DND-41 (cell line): Measurements from ENCODE around the gene ARSI.

Experiments
- ATAC-seq: fragments of 200-7000 bp; cut with Tn5 transposase; 3 replicates; pipeline ENCODE4 v1.9.1; 2021; ENCODE audit warnings: low read depth; ENCODE audit not compliant: insufficient read depth
- DNase-seq: peaks from one replicate; pipeline ENCODE4 v3.0.0-alpha.2; 2020
- H2AFZ ChIP-seq: 2 replicates; pipeline ENCODE4 v1.6.0; 2012; ENCODE audit warnings: low read depth, low read length
- H3K27ac ChIP-seq: 2 replicates; pipeline ENCODE4 v1.5.1; 2012; ENCODE audit warnings: low read length, inconsistent platforms
- H3K27me3 ChIP-seq: fragments of 200-600 bp; sonication (generic); 2 replicates; pipeline ENCODE4 v1.6.0; 2012; ENCODE audit warnings: low read length, mild to moderate bottlenecking, inconsistent platforms; ENCODE audit not compliant: insufficient read depth, poor library complexity
- H3K36me3 ChIP-seq: 2 replicates; pipeline ENCODE4 v1.5.1; 2012; ENCODE audit warnings: low read length, inconsistent platforms; ENCODE audit not compliant: insufficient read depth
- H3K4me1 ChIP-seq: 2 replicates; pipeline ENCODE4 v1.5.1; 2012; ENCODE audit warnings: mild to moderate bottlenecking, low read length; ENCODE audit not compliant: insufficient read depth
- H3K4me2 ChIP-seq: 2 replicates; pipeline ENCODE4 v1.6.0; 2012; ENCODE audit warnings: mild to moderate bottlenecking, moderate library complexity, low read length, inconsistent platforms; ENCODE audit not compliant: insufficient read depth
- H3K4me3 ChIP-seq, 2 experiments: fragments of 200-600 bp in 1 of 2; shearing (Covaris generic) in 1 of 2; 2 replicates each; pipeline ENCODE4 v1.5.1; 2012 to 2016; ENCODE audit warnings: inconsistent platforms in 2 of 2, low read length in 2 of 2, mild to moderate bottlenecking in 2 of 2, low read depth in 1 of 2, moderate library complexity in 1 of 2
- H3K79me2 ChIP-seq: 2 replicates; pipeline ENCODE4 v1.6.0; 2012; ENCODE audit warnings: low read length, inconsistent platforms; ENCODE audit not compliant: insufficient read depth
- H3K9ac ChIP-seq: 2 replicates; pipeline ENCODE4 v1.6.0; 2012; ENCODE audit warnings: low read depth, mild to moderate bottlenecking, inconsistent platforms, low read length, moderate library complexity
- H3K9me3 ChIP-seq: 2 replicates; pipeline ENCODE4 v1.5.1; 2012; ENCODE audit warnings: low read length, moderate library complexity, mild to moderate bottlenecking, inconsistent platforms; ENCODE audit not compliant: insufficient read depth, severe bottlenecking
- H4K20me1 ChIP-seq: 2 replicates; pipeline ENCODE4 v1.6.0; 2012; ENCODE audit warnings: low read length; ENCODE audit not compliant: insufficient read depth
- CTCF ChIP-seq: IDR thresholded peaks from 2 replicates; pipeline ENCODE4 v1.5.1; 2012; ENCODE audit warnings: borderline replicate concordance, low read length, moderate library complexity, mild to moderate bottlenecking; ENCODE audit not compliant: poor library complexity, severe bottlenecking; ENCODE audit errors: extremely low read depth
- EZH2 ChIP-seq: IDR thresholded peaks from 3 replicates; pipeline ENCODE4 v1.6.1; 2012; ENCODE audit warnings: borderline replicate concordance, low read depth, mild to moderate bottlenecking, moderate library complexity, low read length, inconsistent platforms; ENCODE audit not compliant: severe bottlenecking

Gene ARSI

DNA sequence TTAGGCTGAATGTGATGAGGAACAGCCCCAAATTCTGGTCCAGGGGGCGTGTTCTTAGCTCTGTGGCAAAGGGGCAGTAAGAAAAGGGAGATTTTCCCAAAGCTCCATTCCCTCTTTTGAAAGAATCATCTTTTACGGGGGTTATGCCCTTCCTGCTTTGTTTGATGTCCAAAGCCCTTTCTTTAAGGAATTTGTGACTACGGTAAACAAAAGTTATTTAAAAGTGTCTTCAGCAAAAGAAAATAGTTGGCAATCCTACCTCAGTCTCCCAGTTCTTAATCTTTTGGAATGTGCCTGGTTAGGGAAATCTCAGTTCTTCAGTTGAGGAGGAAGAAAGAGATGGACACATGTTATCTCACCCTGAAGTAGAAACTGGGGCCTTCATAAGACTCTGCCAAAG is 24.4 kb upstream of the ARSI start:
- no peak for TF ChIP-seq CTCF
- no peak for TF ChIP-seq EZH2
- Histone ChIP-seq H3K9me3 (no peaks in the 10 kb centered on the region), H3K36me3 (no peaks in the 10 kb centered on the region), H3K27ac (no peak overlapping the region), H3K4me3 (no peak overlapping the region), H2AFZ (no peak overlapping the region), H4K20me1 (no peaks in the 10 kb centered on the region), H3K79me2 (no peaks in the 10 kb centered on the region), H3K27me3 (peaks cover 13% of the 10 kb centered on the region), H3K4me2 (no peak overlapping the region), H3K4me1 (no peaks in the 10 kb centered on the region), H3K9ac (no peak overlapping the region)
- no peak for ATAC-seq
- DNase-seq = no peak

GRCh38 chr5:150326707-150327106 is 24.0 kb upstream of the ARSI start:
- no peak for DNase-seq
- H3K79me2 ChIP-seq = no peaks in the 10 kb centered on the region
- H3K4me3 ChIP-seq = no peak overlapping the region
- no peaks in the 10 kb centered on the region for H3K9me3 ChIP-seq
- no peaks in the 10 kb centered on the region for H3K36me3 ChIP-seq
- H4K20me1 ChIP-seq = no peaks in the 10 kb centered on the region
- H3K27ac ChIP-seq = no peak overlapping the region
- H3K4me2 ChIP-seq = no peak overlapping the region
- H3K9ac ChIP-seq = no peak overlapping the region
- TF ChIP-seq EZH2 (no peak), CTCF (no peak)
- ATAC-seq = no peak
- H3K27me3 ChIP-seq = peaks cover 13% of the 10 kb centered on the region
- no peak overlapping the region for H2AFZ ChIP-seq
- no peaks in the 10 kb centered on the region for H3K4me1 ChIP-seq

GRCh38 chr5:150325426-150325825 is 22.7 kb upstream of the ARSI start:
- Histone ChIP-seq H2AFZ (no peak overlapping the region), H3K27me3 (peaks cover 13% of the 10 kb centered on the region), H3K27ac (no peak overlapping the region), H3K9ac (no peak overlapping the region), H3K4me3 (no peak overlapping the region), H3K36me3 (no peaks in the 10 kb centered on the region), H3K4me1 (no peaks in the 10 kb centered on the region), H3K9me3 (no peaks in the 10 kb centered on the region), H3K79me2 (no peaks in the 10 kb centered on the region), H3K4me2 (no peak overlapping the region), H4K20me1 (no peaks in the 10 kb centered on the region)
- TF ChIP-seq CTCF (no peak), EZH2 (no peak)
- DNase-seq (no peak), ATAC-seq (no peak)

DNA sequence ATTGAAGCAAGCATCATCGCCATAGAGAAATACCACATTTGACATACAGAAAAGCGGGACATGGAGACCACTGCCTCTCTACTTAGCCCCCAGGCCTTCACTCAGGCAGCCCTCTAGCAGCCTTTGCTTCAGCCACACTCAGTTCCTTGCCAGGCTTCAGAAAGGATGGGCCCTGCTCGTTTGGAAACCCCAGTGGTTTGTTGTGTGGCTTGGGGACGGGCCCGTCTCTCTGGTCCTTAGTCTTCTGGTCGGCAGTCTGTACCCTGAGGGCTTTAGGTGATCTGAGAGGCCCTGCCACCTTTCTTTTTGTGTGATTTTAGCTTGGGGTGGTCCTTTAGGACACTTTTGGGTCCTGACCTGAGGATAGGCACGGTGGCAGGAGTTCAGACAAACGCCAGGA is 21.1 kb upstream of the ARSI start:
- Histone ChIP-seq H3K27ac (no peak overlapping the region), H2AFZ (no peak overlapping the region)

More for the DNA sequence above, 21.1 kb upstream of the ARSI start:
- H3K9me3 ChIP-seq = no peaks in the 10 kb centered on the region
- no peaks in the 10 kb centered on the region for H3K36me3 ChIP-seq
- no peak overlapping the region for H3K4me3 ChIP-seq
- TF ChIP-seq CTCF = no peak
- no peak for TF ChIP-seq EZH2
- H4K20me1 ChIP-seq = no peaks in the 10 kb centered on the region
- no peaks in the 10 kb centered on the region for H3K79me2 ChIP-seq
- ATAC-seq = no peak
- H3K4me2 ChIP-seq = no peak overlapping the region
- no peaks in the 10 kb centered on the region for H3K4me1 ChIP-seq
- no peak for DNase-seq
- H3K27me3 ChIP-seq = peaks cover under 1% of the 10 kb centered on the region
- H3K9ac ChIP-seq = no peak overlapping the region
